Endometrium (tissue), 2 donors: ENCODE measurements around the gene SMAD3.

ENCODE experiments used
- FAIRE-seq: peaks from 2 replicates; lab custom pipeline; 2012; peaks lifted over from hg19 to GRCh38; lab: Jason Lieb, UNC
- donor health status: control.
- donor health status: control.

SMAD3 gene

DNA sequence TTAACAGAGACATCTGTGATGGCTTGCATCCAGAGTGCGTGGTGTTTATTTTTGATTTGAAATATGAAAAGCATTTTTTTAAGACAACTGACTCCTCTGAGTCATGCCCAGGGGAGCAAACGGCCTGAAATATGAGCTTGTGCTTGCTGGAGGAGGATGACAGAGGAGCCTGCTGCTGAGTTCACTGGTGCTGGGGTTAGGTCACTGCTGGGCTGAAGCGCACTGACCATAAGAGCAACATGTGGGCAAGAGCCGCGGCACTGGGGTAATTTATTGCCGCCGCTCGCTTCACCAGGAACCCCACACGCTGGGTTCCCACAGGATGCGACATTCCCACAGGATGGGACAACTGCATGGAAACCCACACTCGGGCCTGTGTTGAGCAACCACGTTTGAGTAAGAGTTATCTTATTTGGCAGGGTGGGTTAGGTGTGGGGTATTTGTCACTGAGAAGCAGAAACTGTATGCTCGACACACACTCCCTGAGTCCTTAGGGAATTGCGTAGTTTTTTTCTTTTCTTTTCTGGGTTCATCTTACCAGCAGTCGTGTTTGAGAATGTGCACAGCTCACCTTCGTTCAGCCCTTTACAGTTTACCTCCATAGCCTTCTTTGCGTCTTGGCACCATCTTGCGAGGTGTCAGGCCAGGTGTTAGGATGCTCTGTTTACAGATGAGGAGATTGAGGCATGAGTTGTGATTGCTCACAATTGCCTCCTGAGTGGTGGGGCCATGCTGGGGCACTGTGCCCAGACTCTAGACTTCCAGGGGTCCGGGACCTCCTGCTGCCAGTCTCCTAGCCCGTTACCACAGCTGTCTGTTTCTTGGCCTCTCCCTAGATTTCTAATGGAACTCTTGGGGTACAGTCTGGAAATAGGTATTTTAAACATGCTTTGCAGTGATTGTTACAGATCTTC, 60.4 kb downstream of the SMAD3 start:
- peak; percentile 84 for FAIRE-seq

DNA sequence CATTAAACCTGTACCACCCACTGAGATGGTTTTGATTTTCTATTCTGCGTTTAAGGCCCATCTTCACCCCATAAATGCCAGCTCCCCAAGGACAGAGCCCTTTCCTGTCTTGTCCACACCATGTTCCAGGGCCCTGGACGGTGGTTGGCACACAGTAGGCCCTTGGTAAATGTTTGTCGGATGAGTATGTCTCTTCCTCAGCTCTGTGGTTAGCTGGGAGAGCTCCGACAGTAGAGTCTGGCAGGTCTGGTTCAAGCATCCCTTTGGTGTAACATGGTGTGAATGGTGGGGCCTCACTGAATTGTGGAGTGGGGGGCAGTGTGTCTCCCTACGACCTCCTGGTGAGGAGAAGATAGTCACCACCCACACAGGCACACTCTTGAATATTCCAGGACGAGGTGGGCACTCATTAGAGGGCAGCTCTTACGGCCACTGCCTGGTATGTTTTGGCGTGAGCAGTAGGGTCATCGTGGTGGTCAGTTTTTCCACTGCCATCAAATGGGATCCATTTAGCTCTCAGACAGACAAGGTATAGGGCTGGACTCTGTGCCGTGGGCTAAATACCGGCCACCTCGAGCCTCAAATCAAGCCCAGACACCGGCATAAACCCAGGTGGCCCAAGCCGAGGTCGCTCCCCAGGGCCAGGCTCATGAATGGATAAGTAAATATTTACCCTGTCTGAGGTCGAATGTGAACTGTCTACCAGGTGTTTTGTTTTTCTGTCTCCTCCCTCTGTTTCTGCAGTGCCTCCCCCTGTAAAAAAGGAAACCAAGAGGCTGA, 61.3 kb downstream of the SMAD3 start:
- FAIRE-seq: no peak

DNA sequence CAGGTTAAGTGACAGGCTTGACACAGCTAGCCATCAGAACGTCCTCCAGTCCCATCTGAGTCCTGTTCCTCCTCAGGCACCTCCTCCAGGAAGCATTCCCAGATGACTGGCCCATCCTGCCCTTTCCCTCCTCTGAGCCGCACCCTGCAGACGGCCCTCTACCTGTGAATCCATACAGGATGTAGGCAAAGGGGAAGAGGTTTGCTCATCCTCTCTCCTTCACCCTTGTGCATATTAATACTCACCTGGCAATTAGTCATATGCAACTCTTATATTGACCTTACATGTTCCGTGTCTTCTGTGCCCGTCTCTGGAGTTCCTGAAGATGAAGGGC, 61.9 kb downstream of the SMAD3 start:
- no peak for FAIRE-seq

DNA sequence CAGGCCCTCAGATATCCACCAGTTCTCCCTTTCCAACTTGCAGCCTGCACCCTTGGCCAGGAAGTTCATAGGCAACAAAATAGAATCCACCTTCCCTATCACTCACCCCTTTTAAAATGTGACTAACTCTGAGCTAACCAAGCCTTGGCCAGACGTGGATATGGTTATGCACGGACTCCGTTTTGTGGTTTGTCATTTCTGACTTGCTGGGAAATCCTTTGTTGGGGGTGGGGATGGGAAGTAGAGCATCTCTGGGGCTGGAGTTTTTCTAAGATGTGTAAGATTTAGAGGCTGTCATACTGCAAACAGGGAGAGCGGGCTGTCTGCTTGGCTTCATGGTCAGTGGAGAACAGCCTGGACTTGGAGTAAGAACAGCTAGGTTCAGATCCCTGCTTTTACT, 62.6 kb downstream of the SMAD3 start:
- FAIRE-seq: no peak

DNA sequence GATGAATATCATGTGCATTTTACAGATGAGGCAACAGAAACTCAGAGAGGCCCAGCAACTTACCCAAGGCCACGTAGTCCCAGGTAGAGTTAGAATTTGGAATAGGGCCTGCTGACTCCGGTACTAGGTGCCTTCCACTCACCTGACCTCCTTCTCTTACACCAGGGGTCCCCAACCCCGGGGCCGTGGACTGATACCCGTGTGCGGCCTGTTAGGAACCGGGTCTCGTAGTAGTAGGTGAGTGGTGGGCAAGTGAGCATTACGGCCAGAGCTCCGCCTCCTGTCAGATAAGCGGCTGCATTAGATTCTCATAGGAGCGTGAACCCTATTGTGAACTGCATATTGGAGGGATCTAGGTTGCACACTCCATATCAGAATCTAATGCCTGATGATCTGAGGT, 64.8 kb downstream of the SMAD3 start:
- FAIRE-seq: no peak

DNA sequence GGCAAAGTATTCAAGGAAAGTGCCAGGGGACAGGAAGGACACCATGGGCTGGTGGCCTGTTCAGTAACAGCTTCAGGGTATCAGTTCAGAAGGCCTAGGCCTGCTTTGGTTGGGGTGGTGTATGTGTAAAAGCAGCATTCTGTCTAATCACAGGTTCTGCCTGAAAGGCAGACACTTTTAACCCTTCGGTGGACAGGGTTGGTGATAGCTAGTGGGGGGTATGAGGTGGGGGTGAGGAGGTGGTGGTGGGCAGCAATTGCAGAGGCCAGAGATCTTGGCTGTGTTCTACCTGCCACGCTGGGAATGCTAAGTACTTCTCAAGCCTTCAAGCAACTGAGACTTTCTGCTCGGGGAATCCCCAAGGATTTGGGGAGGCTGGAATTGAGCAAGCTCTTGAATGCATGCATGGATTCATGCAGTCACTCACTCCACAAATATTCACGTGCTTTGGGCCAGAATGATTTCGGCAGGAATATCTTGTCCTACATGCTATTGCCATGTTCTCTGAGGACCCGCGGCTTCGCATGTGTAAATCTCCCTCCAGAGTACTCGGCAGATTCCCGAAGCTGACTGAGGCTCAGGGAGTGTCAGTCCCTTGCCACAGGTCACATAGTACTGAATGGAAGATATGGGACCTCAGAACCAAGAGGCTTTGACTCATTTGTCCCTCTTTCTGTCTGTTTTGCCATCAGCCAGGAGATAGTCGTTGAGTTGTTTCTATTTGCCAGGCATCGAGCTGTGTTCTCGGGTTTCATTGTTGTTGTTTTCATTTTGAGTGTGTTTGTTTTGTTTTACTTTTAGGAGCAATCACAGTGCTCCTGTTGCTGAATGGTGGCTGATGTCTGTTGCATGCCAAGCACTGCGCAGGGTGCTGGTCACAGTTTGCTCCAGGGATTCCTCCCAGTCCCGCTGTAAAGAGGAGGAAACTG, 65.5 kb downstream of the SMAD3 start:
- no peak for FAIRE-seq

DNA sequence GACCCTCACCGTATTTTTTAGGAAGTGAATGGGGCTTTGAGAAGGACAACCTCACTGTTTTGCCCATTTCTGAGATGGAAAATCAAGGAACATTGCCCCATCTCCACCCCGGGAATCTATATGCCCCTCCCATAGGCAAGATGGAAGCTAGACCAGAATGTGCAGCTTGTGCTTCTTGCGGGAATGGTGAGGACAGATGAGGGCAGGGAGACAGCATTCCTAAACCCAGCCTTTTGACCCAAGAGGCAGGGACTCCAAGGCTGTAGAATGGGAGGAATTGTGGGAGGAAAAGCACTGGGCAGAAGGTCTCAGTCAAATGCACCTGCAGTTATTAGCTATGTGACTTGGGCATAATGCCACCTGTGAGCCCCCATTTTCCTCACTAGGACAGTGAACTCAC, 66.9 kb downstream of the SMAD3 start:
- FAIRE-seq: no peak

DNA sequence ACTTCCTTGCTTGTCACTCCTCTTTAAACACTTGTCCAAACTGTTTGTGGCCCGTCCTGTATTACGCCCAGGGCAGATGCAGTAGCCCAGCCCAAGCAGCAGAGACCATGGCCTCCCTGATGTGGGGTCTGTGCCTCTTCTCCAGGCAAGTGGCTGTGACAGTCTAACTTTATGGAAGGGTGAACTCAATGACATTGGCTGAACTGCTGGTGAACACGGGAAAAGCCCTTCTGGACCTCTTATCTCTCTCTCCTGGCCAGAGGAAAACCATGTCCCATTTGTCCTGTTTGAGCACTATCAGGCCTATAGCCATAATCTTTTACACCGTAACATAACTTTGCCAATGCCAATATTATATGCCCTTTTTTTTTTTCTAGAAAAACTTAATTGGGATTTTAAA, 67.6 kb downstream of the SMAD3 start:
- FAIRE-seq: no peak

DNA sequence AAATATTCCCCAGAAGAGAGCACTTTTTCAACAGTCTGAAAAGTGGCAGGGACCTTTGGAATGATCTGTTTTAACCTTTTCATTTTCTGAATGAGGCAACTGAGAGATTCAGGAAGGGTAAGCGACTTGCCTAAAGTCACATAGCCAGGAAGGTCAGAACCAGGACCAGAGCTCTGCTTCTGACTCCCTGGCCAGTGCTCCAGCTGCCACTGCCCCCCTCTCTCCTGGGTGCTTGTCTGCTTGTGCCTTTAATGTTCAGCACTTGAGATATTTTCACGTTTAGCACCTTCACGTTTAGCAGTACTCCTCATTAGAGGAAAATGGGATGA, 68.3 kb downstream of the SMAD3 start:
- no peak for FAIRE-seq

DNA sequence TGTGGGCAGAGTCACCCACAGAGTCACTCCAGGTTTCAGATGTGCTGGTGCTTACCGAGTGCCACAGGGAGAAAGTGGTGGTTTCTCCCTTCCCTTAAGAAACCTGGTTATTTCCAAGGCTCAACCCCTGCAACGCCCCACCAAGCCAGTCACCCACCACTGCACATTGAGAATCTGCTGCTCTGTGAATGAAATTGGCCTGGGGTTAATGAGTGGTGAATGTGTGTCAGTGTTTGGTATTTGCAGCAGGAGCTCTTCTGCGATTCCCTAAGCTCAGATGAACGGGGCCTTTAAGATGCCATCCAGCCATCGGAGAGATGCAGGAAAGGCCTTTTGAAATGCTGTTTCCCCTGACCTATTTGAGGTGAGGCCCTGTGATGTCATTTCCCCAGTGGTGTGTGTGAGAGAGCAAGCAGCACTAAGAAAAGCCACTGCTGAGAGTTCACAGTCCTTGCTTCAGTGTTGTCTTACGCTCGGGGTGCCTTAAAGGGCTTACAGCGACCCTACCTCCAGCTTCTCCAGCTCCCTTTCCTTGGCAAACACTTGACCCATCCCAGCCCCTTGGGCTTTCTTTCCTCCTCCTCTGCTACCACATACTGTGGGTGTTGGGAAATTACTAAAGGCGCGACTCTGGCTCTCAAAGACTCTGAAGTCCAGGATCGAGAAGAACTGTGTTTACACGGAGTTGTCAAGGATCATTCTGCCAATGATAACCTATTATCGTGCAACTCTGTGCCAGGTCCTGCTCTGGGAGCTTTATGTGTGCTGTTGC, 68.9 kb downstream of the SMAD3 start:
- FAIRE-seq: no peak

DNA sequence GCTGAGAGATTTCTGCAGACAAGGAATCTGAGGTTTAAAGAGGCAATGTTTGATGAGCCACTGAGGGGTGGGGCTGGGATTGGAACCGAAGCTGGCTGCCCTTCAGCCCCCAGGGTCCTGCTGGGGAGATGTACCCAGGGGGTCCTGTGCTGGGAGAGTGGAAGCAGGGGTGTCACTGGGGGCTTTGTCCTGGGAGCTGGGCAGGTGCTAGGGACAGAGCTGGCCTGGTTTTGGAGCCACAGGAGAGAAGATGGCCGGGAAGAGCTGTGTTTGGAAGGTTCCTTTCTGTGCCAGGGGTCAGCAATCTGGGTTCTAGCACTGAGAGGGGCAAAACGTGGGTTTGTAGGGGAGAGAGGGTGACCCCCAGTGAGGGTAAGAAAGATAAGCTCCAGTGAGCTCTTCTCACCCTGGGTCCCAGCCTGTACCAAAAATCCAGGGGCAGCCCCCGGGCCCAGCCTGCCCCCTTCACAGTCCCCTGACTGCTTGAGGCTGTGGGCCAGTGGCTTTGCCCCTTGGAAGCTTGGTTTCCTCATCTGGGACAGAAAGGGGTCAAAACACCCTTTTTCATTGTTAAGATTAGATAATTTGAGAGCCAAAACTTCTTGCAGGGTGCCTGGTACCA, 69.6 kb downstream of the SMAD3 start:
- FAIRE-seq: no peak

DNA sequence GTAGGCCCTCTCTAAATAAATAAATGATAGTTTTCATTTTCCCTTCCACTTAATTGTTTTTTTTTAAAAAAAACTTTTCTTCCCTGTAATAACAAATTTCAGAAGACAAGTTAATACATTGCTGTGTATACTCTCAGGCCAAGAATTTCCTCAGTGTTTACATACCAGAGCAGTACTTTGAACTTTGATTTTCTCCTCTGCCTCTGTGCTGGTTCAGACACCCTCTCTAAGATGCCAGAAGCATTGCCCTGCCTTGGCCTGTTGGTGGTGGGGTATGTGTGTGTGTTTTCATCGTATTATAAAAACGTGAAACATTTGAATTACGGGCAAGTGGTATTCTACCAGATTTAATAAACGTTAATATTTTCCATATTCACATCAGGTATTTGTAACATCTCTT, 70.1 kb downstream of the SMAD3 start:
- peak; percentile 26 for FAIRE-seq

DNA sequence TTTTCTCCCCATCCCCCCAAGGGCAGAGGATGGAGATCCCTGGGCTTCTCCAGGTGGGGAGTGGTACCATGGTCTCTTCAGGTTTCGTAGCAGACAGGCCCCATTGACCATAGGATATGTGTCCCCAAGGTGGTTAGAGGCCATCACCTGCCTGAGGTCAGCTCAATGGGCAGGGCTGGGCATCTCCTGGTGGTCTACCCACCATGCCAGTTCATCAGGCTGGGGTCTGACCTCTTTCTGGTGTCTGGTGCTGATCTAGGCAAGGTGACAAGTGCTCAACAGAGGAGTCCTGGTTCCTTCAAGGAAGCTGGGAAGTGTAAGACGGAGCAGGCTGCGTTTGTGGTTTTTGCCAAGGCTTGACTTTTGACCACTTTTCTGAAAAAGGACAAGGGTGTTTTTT, 71.4 kb downstream of the SMAD3 start:
- FAIRE-seq: no peak

DNA sequence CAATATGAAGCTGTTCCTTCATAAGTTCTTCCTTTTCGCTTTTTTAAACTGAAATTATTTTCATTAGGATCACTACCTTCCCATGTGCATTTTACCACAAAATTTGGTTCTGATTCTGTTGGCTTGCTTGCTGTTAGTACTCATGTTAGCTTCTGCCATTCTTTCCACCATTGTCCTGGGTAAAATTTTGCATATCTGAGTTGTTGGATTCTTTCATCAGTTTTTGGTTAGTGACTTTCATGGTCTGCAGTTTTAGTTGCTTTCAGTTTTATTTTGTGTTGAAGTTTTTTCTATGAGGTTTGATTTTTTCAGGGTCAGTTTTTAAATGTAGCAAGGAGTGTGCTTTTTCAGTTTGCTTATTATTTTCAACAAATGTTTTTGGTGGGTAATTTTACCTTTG, 71.9 kb downstream of the SMAD3 start:
- no peak for FAIRE-seq

DNA sequence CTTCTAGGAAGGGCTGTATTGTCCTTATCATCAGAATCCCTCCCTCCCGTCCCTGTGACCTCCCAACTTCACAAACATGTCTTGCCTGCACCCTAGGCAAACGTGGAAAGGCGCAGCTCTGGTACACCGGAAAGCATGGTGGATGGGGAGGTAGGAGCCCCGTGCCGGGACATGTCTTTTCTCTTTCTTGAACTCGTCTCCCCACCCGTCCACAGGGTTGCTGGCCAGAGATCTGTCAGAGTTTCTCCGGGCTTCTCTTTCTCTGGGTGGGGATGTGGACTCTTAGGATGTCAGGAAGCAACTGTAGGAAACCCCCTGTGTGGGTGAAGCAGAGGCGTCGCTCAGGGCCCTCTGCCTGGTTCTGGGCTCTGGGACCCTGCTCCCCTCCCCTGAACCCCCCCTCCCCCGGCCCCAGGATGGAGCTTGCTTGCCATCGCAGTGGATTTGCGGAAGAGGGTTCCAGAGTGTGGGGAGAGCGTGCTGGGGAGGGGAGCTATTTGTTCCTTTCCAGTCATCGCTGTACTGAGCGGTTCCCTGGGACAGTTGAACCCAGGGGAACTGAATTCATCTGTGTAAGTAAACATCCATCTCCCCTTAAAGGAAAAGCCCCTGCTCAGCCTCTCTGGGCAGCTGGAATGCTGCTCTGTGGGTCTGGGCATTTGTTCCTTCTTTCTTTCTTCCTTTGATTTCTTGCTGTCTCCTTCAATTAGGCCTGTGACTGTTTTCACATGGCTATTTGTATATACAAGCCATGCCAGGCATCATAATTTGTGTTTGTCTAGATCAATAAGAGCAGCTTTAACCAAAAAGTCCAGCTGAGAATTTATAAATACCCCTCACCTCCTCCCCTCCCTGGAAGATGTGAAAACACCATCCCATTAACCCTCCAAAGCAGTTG, 72.8 kb downstream of the SMAD3 start:
- FAIRE-seq: no peak

DNA sequence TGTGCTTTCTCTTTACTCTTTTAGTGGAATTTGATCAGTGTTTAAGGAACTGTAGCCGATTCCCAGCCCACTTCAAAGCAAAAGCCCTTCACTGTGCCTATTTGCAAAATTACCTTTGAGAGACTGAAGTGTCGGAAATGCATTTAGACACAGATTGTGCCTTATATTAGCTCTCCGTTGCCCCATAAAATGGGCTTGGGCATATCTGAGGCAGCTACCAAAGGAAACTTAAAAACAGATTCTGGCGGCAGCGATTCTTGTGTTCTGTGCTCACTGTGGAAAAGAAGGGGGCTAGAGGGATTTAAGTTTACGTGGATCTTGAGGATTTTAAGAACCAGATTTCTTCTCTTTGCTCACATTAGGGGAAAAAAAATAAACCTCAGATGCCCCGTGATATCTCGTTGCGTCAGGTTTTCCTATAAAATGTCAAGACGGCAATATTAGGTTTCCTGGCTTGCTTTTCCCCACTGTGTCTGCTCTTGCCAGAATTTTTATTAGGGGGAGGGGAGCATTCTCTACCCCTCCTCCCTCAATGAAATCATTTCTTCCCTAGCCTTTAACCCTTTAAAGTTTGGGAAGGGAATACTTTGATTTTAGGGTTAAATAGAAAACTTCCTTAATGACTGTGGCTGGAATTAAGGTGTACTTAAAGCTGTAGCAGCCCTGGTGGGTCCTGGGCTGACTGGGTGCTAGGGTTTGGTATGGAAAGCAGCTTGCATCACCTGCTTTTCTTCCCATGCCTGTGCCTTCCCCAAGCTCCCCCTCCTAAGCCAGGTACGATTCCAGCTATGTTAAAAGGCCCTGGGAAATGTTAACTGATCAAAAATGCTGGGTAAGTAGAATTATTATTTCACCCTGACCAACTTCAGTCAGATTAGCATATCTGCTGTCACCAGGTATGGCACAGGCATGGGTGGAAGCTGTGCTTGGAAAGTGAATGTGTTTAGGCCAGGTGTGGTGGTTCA, 73.8 kb downstream of the SMAD3 start:
- no peak for FAIRE-seq

DNA sequence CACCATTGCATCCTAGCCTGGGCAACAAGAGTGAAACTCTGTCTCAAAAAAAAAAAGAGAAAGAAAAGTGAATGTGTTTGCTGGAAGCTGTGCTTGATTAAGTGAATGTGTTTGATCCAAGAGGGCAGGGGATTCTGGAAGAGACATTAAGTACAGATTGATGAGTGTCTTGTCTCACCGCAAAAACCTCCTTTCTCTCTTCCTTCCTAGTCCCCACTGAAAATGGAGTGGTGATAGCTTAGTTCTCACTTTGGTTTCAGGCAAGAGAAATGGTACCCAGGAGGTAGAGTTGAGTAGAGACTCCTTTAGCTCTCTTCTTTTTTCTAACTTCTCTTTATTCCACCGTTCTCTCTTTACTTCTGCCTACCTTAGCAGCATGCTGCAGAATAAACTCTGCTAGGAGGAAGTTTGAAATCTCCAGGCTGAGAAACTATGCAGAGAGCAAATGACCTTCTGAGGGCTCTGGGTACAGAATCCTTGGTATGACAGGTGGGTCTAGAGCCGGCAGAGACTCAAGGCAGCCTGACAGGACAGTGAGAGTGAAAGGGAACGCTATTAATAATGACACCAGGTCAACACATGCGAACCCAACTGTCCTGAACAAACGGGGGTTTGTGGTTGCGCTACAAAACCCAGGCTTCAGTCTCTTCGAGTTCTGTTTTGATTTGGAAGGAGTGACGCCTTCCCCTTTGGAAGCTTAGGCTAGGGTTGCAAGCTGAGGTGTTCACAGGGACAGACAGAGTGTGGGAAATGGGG, 74.9 kb downstream of the SMAD3 start:
- no peak for FAIRE-seq

DNA sequence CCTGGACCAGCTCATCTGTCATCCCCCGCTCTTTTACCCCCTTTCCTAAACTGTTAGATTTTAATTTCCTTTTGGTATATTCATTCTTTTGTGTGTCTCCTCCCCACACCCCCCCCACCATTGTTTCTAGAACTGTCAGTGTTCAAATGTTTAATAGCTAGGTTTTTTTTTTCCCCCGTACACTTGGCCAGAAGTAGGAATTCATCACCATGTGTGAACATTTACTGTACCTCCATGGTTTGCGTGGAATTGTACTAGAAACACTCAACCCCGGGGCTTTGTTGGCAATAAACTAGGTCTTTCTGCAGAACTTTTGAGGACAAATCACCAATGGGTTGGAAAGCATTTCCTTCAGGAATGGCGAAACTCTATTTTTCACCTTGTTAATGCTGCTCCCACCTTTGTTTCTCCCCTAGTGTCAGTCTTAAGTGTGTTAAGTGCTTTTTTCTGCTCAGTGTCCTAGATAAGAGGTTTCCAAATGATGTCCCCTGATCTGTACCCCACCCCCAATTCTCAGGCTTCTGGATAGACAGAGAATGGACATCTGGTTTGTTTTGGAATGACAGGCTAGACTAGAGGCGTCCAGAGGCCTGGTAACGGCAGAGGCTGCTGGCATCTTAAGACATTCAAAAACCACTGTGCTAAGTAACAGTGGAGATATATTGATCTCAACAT, 76.8 kb downstream of the SMAD3 start:
- no peak for FAIRE-seq
